LoVo (cell line): ENCODE results near the gene ZNF423.

Experiments used
- DNase-seq: peaks from one replicate; pipeline ENCODE4 v3.0.0-alpha.2; 2016; ENCODE audit warnings: low spot score

The ZNF423 gene

DNA sequence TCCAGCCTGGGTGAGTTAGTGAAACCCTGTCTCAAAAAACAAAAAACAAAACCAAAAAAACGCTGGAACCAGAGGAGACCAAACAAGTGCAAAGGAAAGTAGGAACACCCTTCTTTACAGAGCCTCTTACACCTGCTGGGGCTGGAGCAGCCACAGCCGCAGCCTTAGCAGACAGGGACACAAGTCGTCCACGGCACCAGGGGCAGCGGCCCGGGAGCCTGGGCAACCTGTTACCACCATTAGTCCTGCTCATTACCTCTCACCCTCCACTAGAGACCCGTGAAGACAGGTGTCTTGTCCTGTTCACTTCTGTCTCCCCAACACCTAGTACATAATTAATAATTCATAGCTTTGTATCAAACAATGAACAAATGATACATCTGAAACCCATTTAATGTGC, 398.7 kb downstream of the ZNF423 start:
- no peak for DNase-seq

DNA sequence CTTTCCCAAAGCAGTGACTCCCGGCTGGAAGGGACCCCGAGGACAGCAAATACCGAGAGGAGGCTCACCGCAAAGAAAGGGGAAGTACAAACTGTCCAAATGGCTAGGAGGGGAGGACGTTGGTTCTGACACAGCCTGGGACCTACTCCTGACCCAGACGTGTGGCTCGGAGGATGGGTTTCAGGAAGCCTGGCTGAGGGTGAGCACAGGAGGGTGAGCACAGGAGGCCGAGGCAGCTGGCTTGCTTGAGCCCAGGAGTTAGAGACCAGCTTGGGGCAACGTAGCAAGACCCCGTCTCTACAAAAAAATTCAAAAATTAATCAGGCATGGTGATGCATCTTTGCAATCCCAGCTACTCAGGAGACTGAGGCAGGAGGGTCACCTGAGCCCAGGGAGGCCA, 399.1 kb downstream of the ZNF423 start:
- no peak for DNase-seq

DNA sequence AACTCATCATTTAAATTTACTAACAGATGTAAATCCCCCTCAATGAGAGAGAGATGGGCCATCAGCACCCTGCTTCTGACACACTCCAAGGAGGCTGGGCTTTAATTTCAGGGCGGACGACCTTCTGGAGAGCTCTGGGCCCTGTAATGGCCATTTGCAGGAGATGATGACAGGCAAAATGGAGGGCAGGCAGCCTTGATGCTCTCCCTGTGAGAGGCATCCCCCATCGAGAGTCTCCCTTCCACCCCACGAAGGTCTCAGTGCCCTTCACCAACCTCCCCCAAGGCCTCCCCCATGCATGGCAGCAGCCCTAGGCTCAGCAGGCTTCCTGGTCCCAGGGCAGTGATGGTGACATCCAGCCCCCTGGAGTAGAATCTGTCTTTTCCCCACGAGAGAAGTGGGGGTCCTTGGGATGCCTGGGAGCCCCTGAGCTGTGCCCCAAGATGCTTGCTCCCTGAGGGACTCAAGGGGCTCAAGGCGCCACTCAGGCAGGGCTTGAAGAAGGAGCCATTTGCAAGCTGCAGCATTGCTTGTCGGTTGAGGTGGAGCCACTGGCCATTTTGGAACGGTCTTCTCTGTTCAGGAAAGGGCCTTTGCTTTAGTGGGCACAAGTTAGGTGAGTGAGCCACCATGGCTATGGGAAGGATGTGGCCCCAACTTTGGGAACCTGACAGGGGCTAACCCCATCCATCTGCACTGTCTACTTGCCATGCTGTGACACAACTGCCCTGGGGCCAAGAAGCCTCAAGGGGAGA, 399.7 kb downstream of the ZNF423 start:
- DNase-seq = no peak

DNA sequence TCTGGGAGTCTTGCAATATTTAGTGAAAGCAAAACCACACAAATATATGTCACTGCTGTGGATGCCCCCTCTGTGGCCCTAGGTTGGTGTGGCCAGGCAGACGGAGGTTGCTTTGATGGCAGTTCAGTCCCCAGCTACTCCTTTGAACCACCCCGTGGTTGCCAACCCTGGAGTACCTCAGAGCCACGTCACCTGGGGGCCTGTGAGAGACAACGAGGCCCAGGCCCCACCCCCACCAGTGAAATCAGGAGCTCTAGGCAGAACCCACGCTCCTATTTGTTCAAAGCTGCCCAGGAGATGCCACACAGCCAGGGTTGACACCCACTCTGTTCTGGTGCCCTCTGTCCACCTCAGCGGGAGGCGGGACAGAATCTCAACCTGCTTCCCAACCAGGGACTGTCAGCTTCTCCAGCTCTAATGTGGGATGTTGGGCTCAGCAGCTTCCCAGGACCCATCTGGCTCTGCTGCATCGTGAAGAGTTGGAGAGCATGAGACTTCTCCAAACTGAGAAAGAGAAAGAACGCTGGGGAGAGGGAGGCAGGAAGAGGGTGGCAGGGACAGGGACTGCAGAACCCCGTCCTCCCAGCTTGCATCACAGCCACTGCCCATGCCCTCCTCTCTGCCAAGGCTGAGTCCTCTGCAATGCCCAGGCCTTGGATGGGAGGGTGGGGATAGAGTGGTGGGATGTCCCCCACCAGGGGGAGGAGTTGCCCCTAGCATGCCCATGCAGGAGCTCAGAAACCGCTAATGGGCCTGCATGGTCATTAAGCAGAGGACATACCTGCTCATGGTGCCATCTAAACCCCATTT, 400.5 kb downstream of the ZNF423 start:
- no peak for DNase-seq

DNA sequence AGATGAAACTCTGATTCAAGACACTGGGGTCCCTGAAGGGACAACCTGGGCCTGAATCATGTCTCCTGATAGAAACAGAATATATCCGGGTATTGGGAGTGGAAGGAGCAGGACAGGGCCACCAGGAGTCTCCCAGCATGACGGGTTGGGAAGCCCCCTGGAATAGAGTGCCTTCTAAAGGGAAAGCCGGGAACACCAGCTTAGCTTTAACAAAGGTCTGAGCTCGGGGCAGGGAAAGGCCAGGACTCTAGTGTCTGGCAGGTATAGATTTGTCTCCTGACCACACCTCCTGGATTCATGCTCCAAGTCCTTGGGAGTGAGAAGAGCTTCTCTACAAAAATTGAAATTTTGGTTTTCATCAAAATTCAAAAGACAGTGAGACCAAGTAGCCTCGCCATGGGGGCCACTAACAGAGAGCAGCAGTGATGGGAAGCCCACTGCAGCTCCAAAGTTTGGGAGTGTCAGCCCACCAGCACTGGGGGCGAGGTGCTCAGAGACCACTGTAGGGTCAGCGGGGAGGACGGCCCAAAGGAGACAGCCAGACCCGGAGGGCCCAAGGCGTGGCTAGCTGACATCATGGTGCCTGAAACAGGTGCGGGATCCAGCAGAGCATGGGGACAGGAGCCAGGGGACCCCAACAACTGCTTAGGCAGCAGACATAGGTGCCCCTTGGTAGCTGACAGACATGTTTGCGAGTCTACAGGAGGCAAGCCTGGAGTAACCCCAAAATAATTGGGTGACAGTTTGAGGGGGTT, 401.3 kb downstream of the ZNF423 start:
- DNase-seq = no peak

DNA sequence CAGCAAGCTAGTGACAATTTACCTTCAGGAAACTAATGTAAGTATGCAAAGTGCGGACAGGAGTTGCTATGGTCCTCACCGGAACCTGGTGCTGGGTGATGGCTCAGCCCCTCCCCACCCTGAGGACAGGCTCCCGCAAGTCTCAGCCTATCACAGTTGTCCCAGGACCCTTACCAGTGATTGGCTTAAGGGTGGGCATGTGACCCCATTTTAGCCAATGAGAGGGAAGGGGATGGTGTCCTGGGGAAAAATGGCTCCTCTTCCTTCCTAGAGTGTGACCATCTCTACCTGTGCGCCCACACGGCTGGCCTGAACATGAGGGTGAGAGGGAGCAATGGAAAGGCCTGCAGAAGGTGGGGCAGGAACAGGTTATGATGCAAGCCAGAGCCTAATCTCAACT, 401.9 kb downstream of the ZNF423 start:
- no peak for DNase-seq

DNA sequence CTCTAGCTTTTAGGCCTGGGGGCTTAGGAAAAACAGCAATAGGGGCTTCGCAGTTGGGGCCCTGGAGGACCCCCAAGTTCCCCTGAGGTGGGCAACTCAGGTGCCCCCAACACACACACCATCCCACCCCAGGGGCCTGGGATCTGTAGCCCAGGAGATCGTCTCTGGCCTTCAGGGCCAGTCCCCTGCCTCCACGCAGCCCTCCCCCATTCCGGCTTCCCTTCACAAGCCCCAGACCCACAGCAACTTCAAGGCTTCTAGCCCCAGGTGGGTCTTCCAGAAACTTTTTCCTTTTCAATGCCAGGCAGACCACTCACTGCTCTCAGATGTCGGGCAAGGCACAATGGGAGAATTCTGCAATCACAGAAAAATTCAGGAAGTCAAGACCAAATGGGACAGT, 402.9 kb downstream of the ZNF423 start:
- DNase-seq = no peak

DNA sequence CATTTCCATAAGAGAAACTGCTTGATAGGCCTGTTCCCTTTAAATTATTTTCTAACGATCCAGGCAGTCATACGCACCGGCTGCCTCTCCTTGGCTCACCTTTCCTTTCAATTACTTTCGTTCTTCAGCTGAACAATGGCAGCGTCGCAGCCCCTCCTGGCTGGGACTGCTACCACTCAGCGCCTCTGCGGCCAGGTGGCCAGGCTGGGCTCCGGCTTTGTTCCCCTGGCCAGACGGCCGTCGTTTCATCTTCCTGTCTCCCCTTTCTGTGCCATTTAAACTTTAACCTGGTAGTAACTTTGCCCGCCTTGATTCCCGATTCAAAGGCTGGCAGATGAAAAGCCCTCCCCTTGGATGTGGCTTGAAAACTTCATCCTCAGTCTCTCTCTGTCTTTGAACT, 403.3 kb downstream of the ZNF423 start:
- DNase-seq = no peak

DNA sequence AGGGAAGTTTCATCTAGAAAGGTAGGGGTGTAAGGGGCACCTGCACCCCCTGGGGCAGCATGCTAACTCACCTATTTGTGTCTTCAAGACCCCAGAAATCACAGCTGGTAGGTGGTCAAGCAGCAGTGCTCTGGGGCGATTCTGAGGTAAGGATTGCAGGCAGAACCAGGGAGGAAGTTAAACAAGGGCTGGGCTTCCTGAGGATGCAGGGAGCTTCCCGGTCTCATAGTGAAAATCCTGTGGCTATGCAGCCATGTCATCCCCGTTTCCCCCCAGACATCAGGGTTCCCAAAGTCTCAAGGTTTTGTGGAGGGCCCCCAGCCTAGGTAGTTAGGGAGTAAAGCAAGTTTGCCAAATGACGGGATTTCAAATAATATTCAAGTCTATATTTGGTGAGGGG, 403.8 kb downstream of the ZNF423 start:
- no peak for DNase-seq

DNA sequence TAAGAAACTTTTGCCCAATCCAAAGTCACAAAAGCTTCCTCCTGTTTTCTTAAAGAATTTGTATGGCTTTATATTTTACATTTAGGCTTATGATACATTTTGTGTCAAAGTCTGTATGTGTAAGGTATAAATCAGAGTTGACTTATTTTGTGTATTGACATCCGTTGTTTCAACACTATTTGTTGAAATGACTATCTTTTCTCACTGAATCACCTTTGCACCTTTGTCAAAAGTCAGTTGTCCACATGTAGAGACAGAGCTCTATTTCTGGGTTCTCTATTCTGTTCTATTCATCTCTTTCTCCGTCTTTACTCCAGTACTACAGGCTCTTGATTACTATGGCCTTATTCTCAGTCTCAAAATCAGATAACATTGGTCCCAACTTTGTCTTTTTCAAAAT, 409.1 kb downstream of the ZNF423 start:
- DNase-seq = no peak

DNA sequence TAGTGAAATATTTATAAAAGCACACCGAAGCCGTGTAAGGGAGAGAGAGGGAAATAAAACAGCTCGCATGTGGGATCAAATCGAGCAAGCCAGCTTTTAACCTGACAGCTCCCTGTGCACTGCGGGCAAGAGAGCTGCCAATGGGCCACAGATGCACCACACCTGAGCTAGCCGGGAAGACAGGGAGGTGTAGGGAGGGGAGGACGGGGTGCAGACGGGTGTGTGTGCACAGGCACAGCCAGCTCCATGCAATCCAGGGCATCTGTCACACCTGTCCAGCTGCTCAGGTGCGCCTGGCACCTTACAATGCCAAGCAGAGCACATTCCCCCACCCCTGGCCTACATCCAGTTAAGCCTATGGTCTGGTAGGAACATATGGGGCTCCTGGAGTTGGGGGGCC, 412.3 kb downstream of the ZNF423 start:
- no peak for DNase-seq

DNA sequence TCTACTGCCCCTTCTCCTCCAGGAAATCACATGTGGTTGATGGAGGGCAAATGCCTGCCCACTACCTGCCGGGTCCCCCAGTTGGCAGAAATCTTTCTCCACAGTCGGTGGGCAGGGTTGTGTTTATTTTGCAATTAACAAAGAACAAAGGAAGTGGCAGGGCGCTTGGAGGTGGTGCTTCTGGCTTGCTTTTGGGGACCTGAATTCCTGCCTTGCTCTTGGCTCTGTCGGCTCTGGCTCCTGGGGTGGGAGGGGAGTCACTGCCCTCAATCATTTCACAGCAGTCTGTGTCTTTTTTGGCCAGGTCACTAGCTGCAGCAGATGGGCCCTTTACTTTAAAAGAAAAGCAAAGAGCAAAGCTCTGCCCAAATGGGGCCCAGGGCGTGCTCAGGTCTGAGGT, 413.1 kb downstream of the ZNF423 start:
- no peak for DNase-seq

DNA sequence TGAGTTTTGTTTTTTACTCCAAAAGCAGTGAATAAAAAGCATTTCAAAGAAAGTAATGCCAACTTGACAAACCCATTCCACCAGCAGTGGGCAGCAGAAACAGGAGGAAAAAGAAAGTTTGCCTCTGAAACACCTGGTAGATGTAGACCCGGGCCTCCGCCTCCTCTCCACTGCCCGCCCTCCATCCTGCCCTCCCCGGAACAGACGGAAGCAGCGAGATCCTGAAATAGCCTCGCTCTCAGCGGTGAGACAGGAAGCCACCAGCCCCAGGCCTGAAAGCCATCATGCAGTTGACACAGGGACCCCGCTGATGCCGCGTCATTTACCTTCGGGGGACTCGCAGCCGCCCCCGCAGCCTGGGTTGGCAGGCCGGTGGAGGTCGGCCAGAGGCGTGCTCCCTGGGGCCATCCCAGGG, 414.5 kb downstream of the ZNF423 start:
- no peak for DNase-seq

DNA sequence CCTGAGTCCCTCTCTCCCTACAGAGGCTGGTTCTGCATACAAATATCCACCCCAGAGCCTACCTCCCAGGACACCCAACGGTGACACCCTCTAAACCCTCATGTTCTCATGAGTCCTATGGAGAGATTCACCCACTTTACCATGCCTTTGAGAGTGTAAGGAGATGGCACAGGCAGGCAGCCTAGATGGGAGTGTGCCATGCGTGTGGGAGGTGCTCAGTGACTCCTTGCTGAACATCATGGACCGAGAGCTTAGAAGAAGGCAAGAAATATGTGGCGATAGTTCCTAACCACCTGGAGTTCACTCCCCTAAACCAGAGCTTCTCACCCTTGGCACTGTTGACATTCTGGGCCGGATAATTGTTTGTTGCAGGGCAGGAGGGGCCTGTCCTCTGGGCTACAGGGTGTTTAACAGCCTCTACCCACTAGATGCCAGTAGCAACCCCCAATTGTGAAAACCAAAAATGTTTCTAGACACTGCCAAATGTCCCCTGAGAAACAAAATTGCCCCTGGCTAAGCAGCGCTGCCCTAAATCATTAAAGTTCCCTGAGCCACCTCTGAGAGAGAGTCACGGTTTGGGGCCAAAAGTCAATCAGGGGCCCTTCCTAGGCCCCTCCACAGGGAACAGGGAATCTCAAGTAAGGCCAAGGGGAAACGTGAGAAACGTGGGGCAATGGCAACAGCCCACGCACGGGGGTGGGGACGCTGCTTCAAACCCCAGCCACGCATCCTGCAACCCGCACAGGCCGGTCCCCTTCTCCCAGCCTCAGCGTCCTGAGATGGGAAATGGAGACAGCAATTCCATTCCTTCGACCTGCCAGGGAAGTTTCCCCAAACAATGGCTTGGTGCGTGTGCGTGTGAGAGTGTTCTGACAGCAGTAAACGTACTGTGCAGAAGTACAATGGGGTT, 415.5 kb downstream of the ZNF423 start:
- DNase-seq = no peak

DNA sequence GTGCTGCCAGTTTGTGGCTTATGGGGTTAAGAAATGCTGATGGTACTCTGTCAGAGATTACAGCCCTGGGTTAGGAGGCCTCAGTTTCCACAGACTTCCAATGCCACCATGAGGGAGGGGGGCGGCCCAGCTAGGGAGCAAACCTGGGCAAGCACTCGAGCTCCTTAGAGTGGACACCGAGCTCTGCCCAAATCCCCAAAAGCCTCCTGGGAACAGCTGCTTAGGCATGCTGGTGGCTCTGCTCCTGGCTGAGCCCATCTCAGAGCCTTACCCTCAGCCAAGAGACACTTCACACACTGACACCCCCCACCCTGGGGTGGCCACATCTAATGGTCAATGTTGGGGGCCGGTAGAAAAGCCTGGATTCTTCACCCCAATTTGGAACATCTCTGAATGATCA, 416.2 kb downstream of the ZNF423 start:
- DNase-seq = no peak

DNA sequence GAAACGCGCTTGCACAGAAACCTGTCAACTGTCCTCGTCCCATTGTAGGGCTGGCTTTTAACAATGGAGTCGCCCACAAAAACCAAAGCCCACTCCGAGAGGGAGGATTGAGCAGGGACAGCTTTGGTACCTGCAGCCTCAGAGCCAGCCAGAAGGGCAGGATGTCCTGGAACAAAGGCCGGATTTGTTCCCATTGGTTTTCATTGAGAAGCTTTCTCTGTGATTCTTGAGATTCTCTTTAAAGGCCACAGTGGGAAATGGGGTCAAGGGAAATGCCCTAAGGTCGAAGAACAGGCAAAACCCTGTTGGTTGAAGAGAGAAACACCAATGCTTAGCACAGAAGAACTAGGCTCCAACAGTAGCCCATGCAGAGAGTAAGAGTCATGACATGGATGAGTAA, 416.9 kb downstream of the ZNF423 start:
- no peak for DNase-seq
